NB4 (cell line): ENCODE results near the gene CTIF.

Experiments
- DNase-seq: peaks from one replicate; pipeline ENCODE4 v3.0.0; 2010; ENCODE audit warnings: low read depth
- H3K4me3 ChIP-seq: one replicate; pipeline ENCODE4 v1.5.1; 2011; ENCODE audit warnings: mild to moderate bottlenecking, low read depth, low read length, moderate library complexity
- MYC ChIP-seq: IDR thresholded peaks from 2 replicates; pipeline ENCODE4 v1.6.1; 2011; ENCODE audit warnings: low read depth, low read length
- POLR2A ChIP-seq: IDR thresholded peaks from 2 replicates; pipeline ENCODE4 v1.6.1; 2011; ENCODE audit warnings: mild to moderate bottlenecking; ENCODE audit not compliant: insufficient read length; ENCODE audit errors: extremely low read depth
- TF ChIP-seq, protein P1 (sequence below): IDR thresholded peaks from one replicate; pipeline ENCODE4 v1.5.1; 2012; ENCODE audit warnings: low read depth, low read length
- TF ChIP-seq, protein P2 (sequence below): IDR thresholded peaks from 2 replicates; pipeline ENCODE4 v1.6.1; 2011; ENCODE audit warnings: low read depth, low read length

The CTIF gene

DNA sequence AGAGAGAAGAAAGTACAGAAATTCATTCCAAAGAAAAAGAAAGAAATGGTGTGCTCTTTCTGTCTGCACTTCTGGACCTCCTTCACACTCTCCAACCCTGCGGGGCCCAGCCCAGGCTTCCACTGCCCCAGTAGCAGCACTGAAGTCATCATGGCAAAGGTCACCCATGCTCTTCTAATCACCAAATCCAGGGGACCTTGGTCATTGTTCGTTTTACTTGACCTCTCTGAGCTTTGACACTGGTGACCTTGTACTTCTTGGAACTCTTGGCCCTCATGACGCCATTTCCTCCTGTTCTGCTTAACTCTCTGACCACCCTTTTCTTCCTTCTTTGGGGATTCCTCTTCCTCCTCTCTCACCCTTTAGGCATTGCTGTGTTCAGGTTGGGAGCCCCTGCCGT is 306.3 kb downstream of the CTIF start:
- no peak for TF ChIP-seq POLR2A
- TF ChIP-seq MYC: no peak
- TF ChIP-seq, protein P1, sequence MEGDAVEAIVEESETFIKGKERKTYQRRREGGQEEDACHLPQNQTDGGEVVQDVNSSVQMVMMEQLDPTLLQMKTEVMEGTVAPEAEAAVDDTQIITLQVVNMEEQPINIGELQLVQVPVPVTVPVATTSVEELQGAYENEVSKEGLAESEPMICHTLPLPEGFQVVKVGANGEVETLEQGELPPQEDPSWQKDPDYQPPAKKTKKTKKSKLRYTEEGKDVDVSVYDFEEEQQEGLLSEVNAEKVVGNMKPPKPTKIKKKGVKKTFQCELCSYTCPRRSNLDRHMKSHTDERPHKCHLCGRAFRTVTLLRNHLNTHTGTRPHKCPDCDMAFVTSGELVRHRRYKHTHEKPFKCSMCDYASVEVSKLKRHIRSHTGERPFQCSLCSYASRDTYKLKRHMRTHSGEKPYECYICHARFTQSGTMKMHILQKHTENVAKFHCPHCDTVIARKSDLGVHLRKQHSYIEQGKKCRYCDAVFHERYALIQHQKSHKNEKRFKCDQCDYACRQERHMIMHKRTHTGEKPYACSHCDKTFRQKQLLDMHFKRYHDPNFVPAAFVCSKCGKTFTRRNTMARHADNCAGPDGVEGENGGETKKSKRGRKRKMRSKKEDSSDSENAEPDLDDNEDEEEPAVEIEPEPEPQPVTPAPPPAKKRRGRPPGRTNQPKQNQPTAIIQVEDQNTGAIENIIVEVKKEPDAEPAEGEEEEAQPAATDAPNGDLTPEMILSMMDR: no peak
- TF ChIP-seq, protein P2, sequence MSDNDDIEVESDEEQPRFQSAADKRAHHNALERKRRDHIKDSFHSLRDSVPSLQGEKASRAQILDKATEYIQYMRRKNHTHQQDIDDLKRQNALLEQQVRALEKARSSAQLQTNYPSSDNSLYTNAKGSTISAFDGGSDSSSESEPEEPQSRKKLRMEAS: no peak
- no peak for DNase-seq
- H3K4me3 ChIP-seq: no peak overlapping the region

GRCh38 chr18:48846423-48846932 is 307.6 kb downstream of the CTIF start:
- no peak overlapping the region for H3K4me3 ChIP-seq
- TF ChIP-seq MYC (no peak), POLR2A (no peak)
- TF ChIP-seq, protein P1: no peak
- TF ChIP-seq, protein P2: no peak
- no peak for DNase-seq

DNA sequence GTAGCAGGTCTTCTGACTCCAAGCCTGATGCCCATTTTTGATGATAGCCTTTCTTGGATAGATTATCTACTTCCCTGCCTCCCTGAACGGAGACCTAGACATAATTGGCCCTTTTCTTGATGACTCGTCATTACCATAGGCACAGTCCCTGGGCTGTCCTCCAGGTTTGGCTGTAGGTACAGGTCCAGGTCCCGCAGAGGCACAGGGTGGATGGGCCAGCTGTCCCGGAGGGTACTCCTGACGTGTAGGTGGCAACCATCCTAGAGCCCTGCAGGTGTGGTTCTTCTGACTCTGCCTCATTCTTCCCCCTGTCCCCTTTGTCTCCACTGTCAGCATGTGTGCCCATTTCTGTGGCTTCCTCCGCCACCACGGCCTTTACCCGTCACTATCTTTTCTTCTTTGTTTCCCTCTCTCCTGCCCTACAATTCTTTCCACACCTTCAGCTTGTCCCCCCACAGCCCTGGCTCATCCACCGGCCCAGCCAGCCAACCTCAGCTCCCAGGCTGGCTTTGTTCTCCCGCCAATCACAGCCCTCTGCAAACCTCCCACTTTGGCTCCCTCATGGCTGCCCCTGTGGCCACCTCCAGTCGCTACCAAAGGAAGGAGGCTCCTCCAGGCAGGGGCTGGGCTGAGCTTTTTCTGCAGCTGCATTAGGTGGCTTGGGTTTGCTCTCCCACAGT is 309.1 kb downstream of the CTIF start:
- no peak for TF ChIP-seq MYC
- TF ChIP-seq, protein P2: no peak
- TF ChIP-seq, protein P1: no peak
- no peak for TF ChIP-seq POLR2A

DNA sequence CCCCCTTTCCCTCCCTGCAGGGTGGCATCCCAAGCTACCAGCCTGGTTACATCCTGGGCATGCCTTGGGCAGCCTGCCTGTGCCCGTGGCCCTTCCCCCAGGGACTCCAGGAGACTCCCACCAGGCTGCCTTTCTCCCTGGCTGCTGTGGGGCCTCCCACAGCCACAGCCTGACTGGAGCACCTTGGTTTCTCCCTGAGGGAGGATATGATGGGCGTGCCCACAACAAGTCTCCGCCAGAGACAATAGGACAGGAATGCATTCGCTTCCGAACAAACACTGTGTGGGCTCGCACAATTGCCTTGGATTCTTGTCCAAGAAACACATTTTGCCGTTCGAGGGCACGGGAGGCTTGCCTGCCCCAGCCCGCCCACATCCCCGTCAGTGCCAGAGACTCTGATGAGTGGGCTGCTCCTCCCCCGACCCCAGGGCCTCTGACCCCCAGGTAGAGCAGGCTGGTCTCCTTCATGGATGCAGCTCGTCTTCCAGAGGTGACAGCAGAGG is 309.9 kb downstream of the CTIF start:
- DNase-seq: no peak
- TF ChIP-seq POLR2A (no peak), MYC (no peak)
- TF ChIP-seq, protein P1: no peak

More for the DNA sequence above, 309.1 kb downstream of the CTIF start:
- H3K4me3 ChIP-seq: no peak overlapping the region
- DNase-seq: no peak

GRCh38 chr18:48850822-48851598 is 312.2 kb downstream of the CTIF start:
- H3K4me3 ChIP-seq: no peak overlapping the region
- TF ChIP-seq, protein P1: no peak
- TF ChIP-seq, protein P2: no peak
- no peak for TF ChIP-seq MYC
- no peak for TF ChIP-seq POLR2A
- DNase-seq: no peak

More for the DNA sequence above, 309.9 kb downstream of the CTIF start:
- no peak overlapping the region for H3K4me3 ChIP-seq
